Spleen (tissue), 11 donors: ENCODE data around the gene VRK1. TPM values are rescaled to one million over a fixed set of nuclear protein-coding genes. Genes with fewer than 3 reads are reported as not detected.

ENCODE experiments used
- DNase-seq: peaks from one replicate; pipeline ENCODE4 v3.0.0-alpha.2; 2020
- H3K27ac ChIP-seq, 8 donors: fragments of 200-600 bp; sonication (generic) in 7 of 8; 1 replicate in 4 of 8; 2 replicates in 4 of 8; pipeline versions ENCODE4 v1.5.0 to v1.8.0; 2016 to 2021; ENCODE audit warnings: inconsistent platforms in 4 of 8, mild to moderate bottlenecking in 4 of 8, moderate library complexity in 1 of 8
- H3K27me3 ChIP-seq, 7 donors: fragments of 200-600 bp; sonication (generic) in 6 of 7; replicated peaks in 1 of 7; 1 replicate in 4 of 7; 2 replicates in 3 of 7; pipeline versions ENCODE4 v1.5.0 to v1.8.0; 2016 to 2021; ENCODE audit warnings: inconsistent platforms in 3 of 7, mild to moderate bottlenecking in 1 of 7
- H3K36me3 ChIP-seq, 6 donors: fragments of 200-600 bp; sonication (generic) in 5 of 6; 1 replicate in 4 of 6; 2 replicates in 2 of 6; pipeline versions ENCODE4 v1.5.0 to v1.8.0; 2016 to 2021; ENCODE audit warnings: inconsistent platforms in 2 of 6
- H3K4me1 ChIP-seq, 6 donors: fragments of 200-600 bp; sonication (generic) in 5 of 6; 1 replicate in 3 of 6; 2 replicates in 3 of 6; pipeline versions ENCODE4 v1.5.0 to v1.8.0; 2016 to 2021; ENCODE audit warnings: inconsistent platforms in 3 of 6
- H3K4me3 ChIP-seq, 8 donors: fragments of 200-600 bp; sonication (generic) in 7 of 8; 1 replicate in 4 of 8; 2 replicates in 4 of 8; pipeline versions ENCODE4 v1.5.0 to v1.8.0; 2016 to 2021; ENCODE audit warnings: inconsistent platforms in 4 of 8, mild to moderate bottlenecking in 4 of 8, moderate library complexity in 2 of 8
- H3K9me3 ChIP-seq, 8 donors: fragments of 200-600 bp; sonication (generic) in 7 of 8; 1 replicate in 4 of 8; 2 replicates in 4 of 8; pipeline versions ENCODE4 v1.5.0 to v1.8.0; 2016 to 2021; ENCODE audit warnings: inconsistent platforms in 4 of 8
- CTCF ChIP-seq, 11 experiments: fragments of 200-600 bp in 7 of 11; fragments of 450-650 bp in 4 of 11; sonication (generic) in 4 of 11; IDR thresholded peaks in 8 of 11; conservative IDR thresholded peaks in 3 of 11; 1 replicate in 7 of 11; 2 replicates in 4 of 11; pipeline versions ENCODE4 v1.4.0 to v1.8.0; 2016 to 2021; ENCODE audit warnings: antibody characterized with exemption in 11 of 11, inconsistent platforms in 4 of 11, mild to moderate bottlenecking in 1 of 11
- POLR2A ChIP-seq, 3 donors: fragments of 450-650 bp; IDR thresholded peaks; one replicate each; pipeline ENCODE4 v1.5.1; 2017; ENCODE audit warnings: antibody characterized with exemption in 3 of 3, mild to moderate bottlenecking in 1 of 3
- POLR2AphosphoS5 ChIP-seq, 3 donors: sonication (generic); formaldehyde crosslinking; IDR thresholded peaks; one replicate each; pipeline ENCODE4 v1.5.1; 2017; ENCODE audit warnings: antibody characterized with exemption in 3 of 3
- whole genome bisulfite sequencing, 5 donors: extraction: QIAGEN DNeasy Blood & Tissue Kit in 3 of 5; methylation state at CpG; one replicate each; pipeline versions ENCODE4 v1.1.5 to v1.1.7; 2013 to 2018; 5-methylcytosine and 5-hydroxymethylcytosine counted together
- intact Hi-C: fragments of 100-400 bp; cut with DNase I; formaldehyde crosslinking; loops from one replicate; pipeline ENCODE4 v1.15.0; 2023; ENCODE audit warnings: low total_unique reads
- polyA plus RNA-seq, 3 donors: library from polyadenylated mRNA; stranded (reverse); fragments of 200-250 nt; gene quantifications; one replicate each; pipeline ENCODE4 v1.2.1, GENCODE V29; 2013
- total RNA-seq, 7 donors: library from RNA; depleted of rRNA in 3 of 7; stranded (reverse); fragments of >200 nt in 3 of 7; fragmentation: NEBNext Ultra II Directional in 4 of 7; extraction: Animal tissue kit (Norgen Biotek cat#: 25700) in 4 of 7; gene quantifications; one replicate each; pipeline versions ENCODE4 v1.1.0 to v1.2.1, GENCODE V29; 2016 to 2021
- donor health status: healthy with polysubstance abuse.
- donor health status: DM: no; HTN: no; CAD: no; lungs with moderate emphysema.
- donor health status: DM: no; HTN: no; CAD: no.
- donor health status: Bipolar disorder and iron deficiency.
- donor health status: healthy.
- donor health status: DM: no; HTN: no; CAD: no.
- donor health status: DM: yes; HTN: yes; CAD: no.

VRK1 gene
- total and polyA plus RNA-seq, 10 donors = 16.1 to 48.5 (median 29.4) TPM

GRCh38 chr14:96754845-96755184 is 42.4 kb upstream of the VRK1 start:
- Histone ChIP-seq H3K36me3 (no peaks in the 10 kb centered on the region), H3K27ac (no peak overlapping the region), H3K9me3 (no peaks in the 10 kb centered on the region), H3K27me3 (peaks cover 0 to 31% (median 0%) of the 10 kb centered on the region in 7 donors), H3K4me1 (no peaks in the 10 kb centered on the region), H3K4me3 (no peak overlapping the region)
- intact Hi-C loops = no loop called here
- no peak for DNase-seq
- 75 to 87% (median 81%) methylated on average over 6 of the region's 6 CpGs for WGBS, 5 donors
- no peak for TF ChIP-seq POLR2A (IDR thresholded peaks at IDR 0.05)
- TF ChIP-seq POLR2AphosphoS5 (IDR thresholded peaks at IDR 0.05) = no peak
- no peak for TF ChIP-seq CTCF (IDR thresholded peaks at IDR 0.05 in 8 of 11, conservative IDR thresholded peaks at IDR 0.05 in 3 of 11)

DNA sequence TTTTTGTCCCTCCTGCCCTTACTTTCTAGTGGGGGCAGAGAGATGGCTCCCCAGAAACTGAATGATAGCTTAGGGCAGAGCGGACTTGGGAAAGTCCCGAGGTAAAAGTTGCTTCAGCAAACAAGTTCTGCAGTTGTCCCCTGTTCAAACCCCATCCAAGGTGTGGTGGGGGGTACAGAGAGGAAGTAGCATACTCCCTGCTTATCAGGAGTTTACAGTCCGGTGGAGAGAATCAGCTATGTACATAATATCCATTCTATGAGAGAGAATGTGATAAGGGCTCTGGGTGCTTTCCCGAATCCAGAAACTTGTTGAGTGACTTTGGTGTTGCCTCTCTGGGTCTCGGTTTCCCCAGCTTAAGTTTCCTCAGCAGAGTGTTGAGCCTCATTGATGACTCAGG is 40.4 kb upstream of the VRK1 start:
- intact Hi-C loops = no loop called here
- peaks cover 0 to 23% (median 0%) of the 10 kb centered on the region in 7 donors for H3K27me3 ChIP-seq
- no peaks in the 10 kb centered on the region for H3K36me3 ChIP-seq
- 61 to 74% (median 63%) methylated on average over 5 of the region's 5 CpGs for WGBS, 5 donors
- DNase-seq = no peak
- H3K27ac ChIP-seq = no peak overlapping the region
- no peaks in the 10 kb centered on the region for H3K9me3 ChIP-seq
- H3K4me1 ChIP-seq = no peaks in the 10 kb centered on the region
- no peak overlapping the region for H3K4me3 ChIP-seq
- TF ChIP-seq POLR2AphosphoS5 (IDR thresholded peaks at IDR 0.05) (no peak), CTCF (IDR thresholded peaks at IDR 0.05 in 8 of 11, conservative IDR thresholded peaks at IDR 0.05 in 3 of 11) (no peak), POLR2A (IDR thresholded peaks at IDR 0.05) (no peak)

DNA sequence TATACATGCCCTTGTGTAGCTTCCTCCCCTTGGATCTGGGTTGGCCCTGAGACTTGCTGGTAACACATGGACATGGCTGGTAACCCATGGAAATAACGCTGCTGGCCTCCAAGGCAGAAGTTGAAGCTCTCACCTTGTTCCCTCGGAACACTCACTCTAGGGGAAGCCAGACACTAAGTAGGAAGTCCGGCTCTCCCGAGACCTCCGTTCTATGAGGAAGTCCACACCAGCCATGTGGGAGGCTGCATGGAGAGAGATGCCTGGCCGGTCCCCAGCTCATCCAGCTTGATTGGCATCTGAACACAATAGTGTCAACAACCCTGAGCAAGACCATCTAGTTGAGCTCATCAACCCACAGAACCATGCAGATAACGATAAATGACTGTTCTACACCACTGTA is 39.7 kb upstream of the VRK1 start:
- Histone ChIP-seq H3K36me3 (no peaks in the 10 kb centered on the region), H3K4me1 (peaks cover 0 to 2% (median 0%) of the 10 kb centered on the region in 6 donors), H3K4me3 (no peak overlapping the region), H3K9me3 (no peaks in the 10 kb centered on the region), H3K27me3 (peaks cover 0 to 23% (median 0%) of the 10 kb centered on the region in 7 donors), H3K27ac (no peak overlapping the region)
- TF ChIP-seq POLR2AphosphoS5 (IDR thresholded peaks at IDR 0.05) (no peak), CTCF (IDR thresholded peaks at IDR 0.05 in 8 of 11, conservative IDR thresholded peaks at IDR 0.05 in 3 of 11) (no peak), POLR2A (IDR thresholded peaks at IDR 0.05) (no peak)
- intact Hi-C loops = no loop called here
- DNase-seq = no peak
- WGBS, 5 donors = 28 to 48% (median 40%) methylated on average over 6 to 7 of the region's 7 CpGs

DNA sequence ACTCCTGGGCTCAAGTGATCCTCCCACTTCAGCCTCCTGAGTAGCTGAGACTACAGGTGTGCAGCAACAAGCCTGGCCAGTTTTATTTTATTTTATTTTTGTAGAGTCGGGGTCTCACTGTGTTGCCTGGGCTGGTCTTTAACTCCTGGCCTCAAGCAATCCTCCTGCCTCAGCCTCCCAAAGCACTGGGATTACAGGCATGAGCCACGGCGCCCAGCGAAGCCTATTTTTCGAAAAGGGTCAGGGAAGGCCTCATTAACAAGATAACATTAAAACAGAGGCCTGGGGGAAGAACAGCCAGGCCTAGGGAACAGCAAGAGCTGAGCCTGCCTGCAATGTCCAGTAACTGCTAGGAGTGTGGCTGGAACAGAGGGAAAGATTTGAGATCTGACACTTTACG is 36.1 kb upstream of the VRK1 start:
- WGBS, 5 donors = 89 to 97% (median 91%) methylated on average over 6 of the region's 6 CpGs
- H3K27ac ChIP-seq = no peak overlapping the region
- H3K9me3 ChIP-seq = no peaks in the 10 kb centered on the region
- peaks cover 0 to 5% (median 0%) of the 10 kb centered on the region in 6 donors for H3K4me1 ChIP-seq
- peaks cover 0 to 8% (median 0%) of the 10 kb centered on the region in 7 donors for H3K27me3 ChIP-seq
- TF ChIP-seq POLR2AphosphoS5 (IDR thresholded peaks at IDR 0.05) (no peak), POLR2A (IDR thresholded peaks at IDR 0.05) (no peak), CTCF (IDR thresholded peaks at IDR 0.05 in 8 of 11, conservative IDR thresholded peaks at IDR 0.05 in 3 of 11) (no peak)
- no peaks in the 10 kb centered on the region for H3K36me3 ChIP-seq
- DNase-seq = no peak
- H3K4me3 ChIP-seq = no peak overlapping the region
- intact Hi-C loops = no loop called here
